GM19025 (cell line): ENCODE results near the gene RPH3AL.

Experiments
- ATAC-seq: cut with Tn5 transposase; IDR thresholded peaks from one replicate; pipeline ENCODE4 v1.9.1; 2021; ENCODE audit warnings: mild to moderate bottlenecking, low read depth, moderate library complexity; ENCODE audit not compliant: unreplicated experiment

Gene RPH3AL

GRCh38 chr17:305090-305976 lies 47.3 kb downstream of the RPH3AL start:
- ATAC-seq = no peak

- ATAC-seq = no peak
Measured at GRCh38 chr17:304461-304860, 48.1 kb downstream of the RPH3AL start.

- ATAC-seq = no peak
Measured at GRCh38 chr17:303168-303567, 49.4 kb downstream of the RPH3AL start.

GRCh38 chr17:302300-302698 lies 50.3 kb downstream of the RPH3AL start:
- no peak for ATAC-seq

GRCh38 chr17:301681-302299 lies 50.8 kb downstream of the RPH3AL start:
- ATAC-seq = no peak

- ATAC-seq = no peak
Measured at GRCh38 chr17:300881-301280, 51.7 kb downstream of the RPH3AL start.

- no peak for ATAC-seq
Measured at GRCh38 chr17:299546-299945, 53.1 kb downstream of the RPH3AL start.

- ATAC-seq = no peak
Measured at GRCh38 chr17:298791-299450, 53.7 kb downstream of the RPH3AL start.

GRCh38 chr17:297758-298157 lies 54.8 kb downstream of the RPH3AL start:
- ATAC-seq = no peak

- no peak for ATAC-seq
Measured at GRCh38 chr17:296906-297690, 55.5 kb downstream of the RPH3AL start.

GRCh38 chr17:296379-296778 lies 56.2 kb downstream of the RPH3AL start:
- ATAC-seq = no peak

- ATAC-seq = no peak
Measured at GRCh38 chr17:292531-293382, 59.9 kb downstream of the RPH3AL start.

- no peak for ATAC-seq
Measured at GRCh38 chr17:292016-292415, 60.6 kb downstream of the RPH3AL start.

GRCh38 chr17:291587-291986 lies 61.0 kb downstream of the RPH3AL start:
- ATAC-seq = no peak

- ATAC-seq = no peak
Measured at GRCh38 chr17:290626-291025, 62.0 kb downstream of the RPH3AL start.

- ATAC-seq = no peak
Measured at GRCh38 chr17:290121-290521, 62.5 kb downstream of the RPH3AL start.

- ATAC-seq = no peak
Measured at GRCh38 chr17:289409-289808, 63.2 kb downstream of the RPH3AL start.

GRCh38 chr17:288802-289356 lies 63.7 kb downstream of the RPH3AL start:
- ATAC-seq = no peak

GRCh38 chr17:286571-286970 lies 66.0 kb downstream of the RPH3AL start:
- ATAC-seq = no peak
